ENCODE results near the gene DOK7.
"Not testable (repeated sequence)": the region's sequence is repeated elsewhere in the genome, so short reads cannot be mapped to it uniquely, and the experiment has no call there.

The DOK7 gene

GRCh38 chr4:3532751-3533422 lies 69.8 kb downstream of the DOK7 start:
- no peak for DNase-seq (ENCODE audit: low read depth, low spot score)

- DNase-seq (ENCODE audit: low read depth, low spot score) = no peak
Measured at GRCh38 chr4:3533423-3533820, 70.3 kb downstream of the DOK7 start.

GRCh38 chr4:3535812-3536211 lies 72.7 kb downstream of the DOK7 start:
- DNase-seq (ENCODE audit: low read depth, low spot score) = not testable (repeated sequence)

GRCh38 chr4:3538906-3539305 lies 75.8 kb downstream of the DOK7 start:
- DNase-seq (ENCODE audit: low read depth, low spot score) = not testable (repeated sequence)

GRCh38 chr4:3543415-3543814 lies 80.3 kb downstream of the DOK7 start:
- not testable (repeated sequence) for DNase-seq (ENCODE audit: low read depth, low spot score)
